IPS-NIHi11 (cell line): ENCODE measurements around the gene LUC7L.

Source experiments
- DNase-seq: peaks from one replicate; pipeline ENCODE4 v3.0.0; 2012; ENCODE audit warnings: mixed read lengths, low spot score

LUC7L gene

DNA sequence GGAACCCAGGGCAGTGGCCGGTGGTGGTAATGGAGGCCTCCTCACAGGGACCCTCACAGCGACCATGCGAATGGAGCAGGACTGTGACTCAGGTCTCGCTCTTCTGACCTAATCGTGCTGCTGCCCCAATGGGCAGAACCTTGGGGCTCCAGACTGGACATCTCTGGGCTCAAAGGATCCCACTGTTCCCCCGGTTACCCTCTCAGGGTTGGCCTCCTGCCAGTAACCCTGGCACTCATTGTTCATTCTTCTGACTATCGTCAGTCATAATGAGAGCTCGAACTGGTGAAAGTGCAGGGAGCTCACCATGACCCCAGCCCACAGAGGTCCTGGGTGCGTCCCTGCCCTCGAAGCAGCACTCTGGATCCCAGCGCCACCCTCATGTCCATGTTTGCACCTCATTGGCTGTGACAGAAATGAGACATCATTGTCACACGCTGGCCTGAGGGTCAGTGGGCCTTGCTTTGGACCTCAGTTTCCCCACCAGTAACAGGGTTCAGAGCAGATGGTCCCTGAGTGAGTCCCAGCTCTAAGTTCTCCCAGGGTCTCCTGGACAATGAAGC, 86.8 kb downstream of the LUC7L start:
- DNase-seq, result no peak

DNA sequence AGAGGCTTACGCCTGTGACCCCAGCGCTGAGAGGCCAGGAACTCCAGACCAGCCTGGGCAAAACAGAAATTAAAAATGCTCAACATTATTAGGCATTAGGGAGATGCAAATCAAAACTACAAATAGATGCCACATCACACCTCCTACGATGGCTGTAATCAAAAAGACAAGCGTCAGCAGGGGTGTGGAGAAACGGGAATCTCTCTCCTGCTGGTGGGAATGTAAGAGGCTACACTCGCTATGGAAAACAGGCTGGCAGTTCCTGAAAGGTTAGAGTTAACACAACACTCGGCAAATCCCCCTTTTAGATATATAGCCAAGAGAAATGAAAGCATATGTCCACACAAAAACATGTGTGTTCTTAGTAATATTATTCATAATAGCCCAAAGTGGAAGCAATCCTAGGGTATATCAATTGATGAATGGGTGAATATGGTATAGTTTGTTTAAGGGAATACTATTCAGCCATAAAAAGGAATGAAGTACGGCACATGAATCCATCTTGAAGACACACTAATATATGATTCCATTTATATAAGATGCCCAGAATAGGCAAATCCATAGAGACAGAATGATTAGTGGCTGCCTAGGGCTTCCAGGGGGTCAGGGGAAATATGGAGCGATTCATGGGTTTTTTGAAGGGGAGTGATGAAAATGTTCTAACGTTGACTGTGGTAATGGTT, 88.9 kb downstream of the LUC7L start:
- DNase-seq, result no peak
